Nucleus accumbens (tissue), 56 donors: ENCODE results near the gene SOBP.
A peak's percentile ranks its signal among the peaks of the same experiment; 100 is the strongest.
"Not testable (repeated sequence)": the region's sequence is repeated elsewhere in the genome, so short reads cannot be mapped to it uniquely, and the experiment has no call there.

Source experiments
- DNase-seq, 56 donors: peaks; one replicate each; lab custom pipeline; 2025; lab: John Stamatoyannopoulos, UW

Gene SOBP, protein sequence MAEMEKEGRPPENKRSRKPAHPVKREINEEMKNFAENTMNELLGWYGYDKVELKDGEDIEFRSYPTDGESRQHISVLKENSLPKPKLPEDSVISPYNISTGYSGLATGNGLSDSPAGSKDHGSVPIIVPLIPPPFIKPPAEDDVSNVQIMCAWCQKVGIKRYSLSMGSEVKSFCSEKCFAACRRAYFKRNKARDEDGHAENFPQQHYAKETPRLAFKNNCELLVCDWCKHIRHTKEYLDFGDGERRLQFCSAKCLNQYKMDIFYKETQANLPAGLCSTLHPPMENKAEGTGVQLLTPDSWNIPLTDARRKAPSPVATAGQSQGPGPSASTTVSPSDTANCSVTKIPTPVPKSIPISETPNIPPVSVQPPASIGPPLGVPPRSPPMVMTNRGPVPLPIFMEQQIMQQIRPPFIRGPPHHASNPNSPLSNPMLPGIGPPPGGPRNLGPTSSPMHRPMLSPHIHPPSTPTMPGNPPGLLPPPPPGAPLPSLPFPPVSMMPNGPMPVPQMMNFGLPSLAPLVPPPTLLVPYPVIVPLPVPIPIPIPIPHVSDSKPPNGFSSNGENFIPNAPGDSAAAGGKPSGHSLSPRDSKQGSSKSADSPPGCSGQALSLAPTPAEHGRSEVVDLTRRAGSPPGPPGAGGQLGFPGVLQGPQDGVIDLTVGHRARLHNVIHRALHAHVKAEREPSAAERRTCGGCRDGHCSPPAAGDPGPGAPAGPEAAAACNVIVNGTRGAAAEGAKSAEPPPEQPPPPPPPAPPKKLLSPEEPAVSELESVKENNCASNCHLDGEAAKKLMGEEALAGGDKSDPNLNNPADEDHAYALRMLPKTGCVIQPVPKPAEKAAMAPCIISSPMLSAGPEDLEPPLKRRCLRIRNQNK

DNA sequence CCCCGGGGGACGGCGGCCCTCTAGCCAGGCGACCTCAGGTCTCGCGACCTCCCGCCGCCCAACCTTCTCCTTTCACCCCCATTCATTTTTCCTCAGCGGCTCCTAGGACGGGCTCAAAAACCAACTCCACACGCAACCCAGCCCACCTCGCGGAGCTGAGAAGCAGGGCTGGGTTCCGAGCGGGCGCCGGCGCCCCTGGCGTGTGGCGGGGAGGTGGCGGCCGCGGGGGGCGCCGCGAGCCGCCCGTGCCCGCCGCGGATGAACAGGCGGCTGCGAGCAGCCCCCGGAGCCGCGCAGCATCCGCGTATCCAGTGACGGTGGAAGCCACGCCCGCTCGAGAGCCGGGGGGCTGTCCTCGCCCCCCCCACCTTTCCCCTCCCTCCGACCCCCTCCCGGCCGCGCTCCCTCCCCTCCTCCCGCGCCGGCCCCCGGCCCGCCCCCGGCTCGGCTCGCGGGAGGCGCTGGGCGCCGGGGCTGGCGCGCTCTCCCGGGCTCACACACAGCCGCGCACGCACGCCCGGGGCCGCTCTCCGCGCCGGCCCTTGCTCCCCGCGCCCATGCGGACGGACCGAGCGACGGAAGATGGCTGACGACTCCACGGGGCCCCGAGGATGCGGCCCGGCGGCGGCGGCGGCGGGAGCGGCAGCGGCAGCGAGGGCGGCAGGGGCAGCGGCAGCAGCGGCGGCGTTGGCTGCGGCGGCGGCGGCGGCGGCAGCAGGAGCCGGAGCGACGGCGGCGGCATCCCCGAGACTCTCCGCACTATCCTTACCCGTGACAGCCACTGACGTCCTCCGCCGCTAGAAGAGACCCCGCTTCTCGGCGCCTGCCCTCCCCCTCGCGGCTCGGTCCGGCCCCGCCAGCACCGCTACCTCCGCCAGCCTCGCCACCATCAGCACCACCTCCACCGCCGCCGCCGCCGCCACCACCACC lies at the start of gene SOBP:
TSS of gene SOBP (plus strand) at position 482 of the 930 bp plus-strand sequence. CDS start 500 bp downstream, outside the sequence.
- DNase-seq: peak in 51 of 56 donors; percentile 27 to 86 (median 68)

DNA sequence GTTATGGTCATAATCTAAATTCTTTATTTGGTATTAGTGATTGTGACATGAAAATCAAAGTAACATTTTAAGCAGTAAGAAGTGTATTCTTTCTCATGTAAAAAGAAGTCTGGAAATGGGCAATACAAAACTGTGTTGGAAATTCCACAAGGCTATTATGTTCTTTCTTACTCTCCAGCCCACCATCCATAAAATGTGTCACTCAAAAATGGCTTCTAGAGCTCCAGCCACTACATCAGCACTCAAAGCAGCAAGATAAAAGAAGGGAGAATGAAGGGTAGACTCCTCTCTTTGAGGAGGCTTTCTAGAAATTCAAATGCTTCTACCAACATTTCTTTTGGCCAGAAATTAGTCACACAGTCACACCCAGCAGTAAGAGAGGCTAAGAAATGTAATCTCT lies 49.0 kb upstream of the SOBP start:
- DNase-seq: no peak

DNA sequence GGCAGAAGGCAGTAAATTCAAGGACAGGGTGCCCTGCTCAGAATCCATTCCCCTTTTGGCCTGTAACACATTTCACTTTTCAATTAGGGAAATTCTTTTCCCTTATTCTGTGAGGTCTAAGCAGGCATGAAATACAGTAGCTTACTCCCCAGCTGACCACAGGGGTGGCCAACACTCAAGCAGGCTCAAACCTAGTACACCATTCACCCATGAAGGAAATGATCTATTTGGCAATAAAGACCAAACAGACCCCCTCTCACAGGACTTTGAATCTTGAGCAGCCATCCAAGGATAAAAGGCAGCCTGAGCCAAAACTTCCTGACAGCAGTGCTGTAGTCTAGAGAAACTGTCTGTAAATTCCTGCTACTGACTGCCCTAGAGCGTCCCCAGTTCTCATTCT lies 48.2 kb upstream of the SOBP start:
- no peak for DNase-seq

DNA sequence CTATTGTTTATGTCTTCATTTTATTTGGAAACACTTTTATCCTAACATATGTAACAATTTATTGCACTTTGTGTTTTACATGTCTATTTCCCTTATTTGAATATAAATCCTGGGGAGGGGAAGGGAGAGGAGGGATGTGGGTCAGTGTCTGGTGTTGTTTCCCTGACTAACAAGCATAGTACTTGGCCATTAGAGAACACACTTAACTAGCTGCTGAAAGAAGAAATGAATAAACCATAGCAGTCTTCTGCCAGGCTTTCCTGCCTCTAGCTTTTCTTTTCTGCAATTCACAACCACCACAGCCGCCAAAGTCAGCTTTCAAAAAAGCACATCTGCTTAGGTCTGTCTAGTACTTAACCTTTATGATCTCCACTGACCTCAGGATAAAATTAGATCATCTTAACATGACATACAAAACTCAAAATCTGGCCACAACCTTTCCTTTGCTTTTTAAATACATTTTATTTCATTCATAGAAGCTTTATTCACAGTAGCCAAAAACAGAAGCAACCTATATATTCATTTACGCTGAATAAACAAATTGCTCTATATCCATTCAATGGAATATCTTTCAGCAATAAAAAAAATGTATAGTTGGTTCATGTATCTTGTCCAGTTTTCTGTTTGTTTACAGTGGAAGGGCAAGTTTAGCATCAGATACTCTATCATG lies 46.8 kb upstream of the SOBP start:
- DNase-seq: no peak

DNA sequence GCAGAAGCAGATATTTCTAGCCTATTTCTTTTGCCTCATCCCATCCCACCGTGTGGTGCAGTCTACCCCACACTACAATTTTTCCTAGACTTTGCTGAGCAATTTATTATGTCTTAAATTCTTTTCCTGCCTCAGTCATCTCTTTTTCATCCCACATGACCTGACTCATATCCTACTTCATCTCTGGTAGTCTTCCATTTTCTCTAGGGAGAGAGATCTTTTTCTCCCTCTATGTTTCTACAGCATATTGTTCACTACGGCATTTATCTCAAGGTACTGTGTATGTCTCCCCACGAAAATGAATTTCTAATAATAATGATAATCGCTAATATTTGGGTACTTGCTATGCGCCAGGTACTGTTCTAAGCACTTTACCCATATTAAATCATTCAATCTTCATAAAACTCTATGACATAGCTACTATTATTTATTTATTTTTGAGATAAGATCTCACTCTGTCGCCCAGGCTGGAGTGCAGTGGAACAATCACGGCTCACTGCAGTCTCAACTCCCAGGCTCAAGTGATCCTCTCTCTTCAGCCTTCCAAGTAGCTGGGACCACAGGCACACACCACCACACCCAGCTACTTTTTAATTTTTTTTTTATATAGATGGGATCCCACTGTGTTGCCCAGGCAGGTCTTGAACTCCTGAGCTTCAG lies 46.2 kb upstream of the SOBP start:
- DNase-seq: no peak

DNA sequence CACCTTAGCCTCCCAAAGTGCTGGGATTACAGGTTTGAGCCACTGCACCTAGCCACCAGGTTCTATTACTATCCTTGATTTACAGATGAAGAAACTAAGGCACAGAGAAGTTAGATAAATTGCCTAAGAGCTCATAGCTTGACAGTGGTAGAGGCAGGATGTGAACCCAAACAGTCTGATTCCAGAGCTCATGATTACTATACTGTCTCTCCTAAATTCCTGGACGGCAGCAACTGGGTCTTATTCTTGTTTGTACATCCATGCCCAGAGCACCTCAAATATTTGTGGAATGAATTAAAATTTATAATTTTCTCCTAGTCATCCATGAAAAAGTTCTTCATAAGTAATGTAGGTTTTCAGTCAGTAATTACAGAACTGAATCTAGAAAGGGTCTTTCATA lies 45.6 kb upstream of the SOBP start:
- no peak for DNase-seq

DNA sequence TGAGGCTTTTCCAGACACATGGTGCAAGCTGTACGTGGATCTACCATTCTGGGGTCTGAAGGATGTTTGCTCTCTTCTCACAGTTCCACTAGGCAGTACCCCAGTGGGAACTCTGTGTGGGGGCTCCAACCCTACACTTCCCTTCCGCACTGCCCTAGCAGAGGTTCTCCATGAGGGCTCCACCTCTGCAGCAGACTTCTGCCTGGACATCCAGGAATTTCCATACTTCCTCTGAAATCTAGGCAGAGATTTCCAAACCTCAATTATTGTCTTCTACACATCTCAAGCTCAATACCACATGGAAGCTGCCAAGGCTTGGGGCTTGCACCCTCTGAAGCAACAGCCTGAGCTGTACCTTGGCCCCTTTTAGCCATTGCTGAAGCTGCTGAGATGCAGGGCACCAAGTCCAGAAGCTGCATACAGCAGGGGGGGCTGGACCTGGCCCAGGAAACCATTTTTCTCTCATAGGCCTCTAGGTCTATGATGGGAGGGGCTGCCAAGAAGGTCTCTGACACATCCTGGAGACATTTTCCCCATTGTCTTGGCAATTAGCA lies 42.2 kb upstream of the SOBP start:
- no peak for DNase-seq

DNA sequence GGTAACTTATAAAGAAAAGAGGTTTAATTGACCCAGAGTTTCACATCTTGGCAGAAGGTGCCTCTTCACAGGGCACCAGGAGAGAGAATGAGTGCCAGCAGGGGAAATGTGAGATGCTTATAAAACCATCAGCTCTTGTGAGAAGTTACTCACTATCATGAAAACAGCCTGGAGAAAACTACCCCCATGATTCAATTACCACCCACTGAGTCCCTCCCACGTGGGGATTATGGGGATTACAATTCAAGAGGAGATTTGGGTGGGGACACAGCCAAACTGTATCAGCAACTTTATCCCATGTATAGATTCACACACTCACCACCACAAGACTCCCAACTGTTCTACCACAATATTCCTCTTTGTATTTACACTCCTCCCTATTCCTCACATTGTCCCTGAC lies 41.1 kb upstream of the SOBP start:
- DNase-seq: no peak

DNA sequence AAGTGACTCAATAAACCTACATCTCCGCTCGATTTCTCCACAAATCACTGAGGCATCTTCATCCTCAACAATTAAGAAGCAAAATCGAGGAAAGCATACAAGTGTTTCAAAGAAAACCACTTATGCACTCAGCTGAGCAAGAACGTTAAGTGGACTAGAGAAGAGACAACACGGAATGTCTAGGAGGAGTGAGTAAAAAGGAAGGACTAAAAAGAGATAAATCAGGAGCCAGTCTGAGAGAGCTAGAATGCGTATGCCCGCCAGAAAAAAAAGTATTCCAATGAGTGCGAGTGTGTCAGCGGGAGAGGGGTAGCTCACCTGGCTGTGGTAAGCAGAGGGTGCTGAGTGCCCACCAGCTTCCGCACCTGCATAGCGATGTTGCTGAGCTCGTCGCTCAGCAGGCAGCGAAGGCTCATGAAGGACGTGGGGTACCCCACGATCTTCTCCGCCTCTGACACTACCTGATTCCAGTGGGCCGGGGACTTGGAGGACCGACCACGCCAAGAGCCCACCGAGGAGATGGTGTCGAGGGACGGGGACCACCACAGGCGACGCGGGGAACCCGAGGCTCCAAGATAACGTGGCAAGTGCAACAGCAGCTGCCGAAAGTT lies 31.1 kb upstream of the SOBP start:
- DNase-seq: peak in 21 of 56 donors; percentile 7 to 65 (median 41)

DNA sequence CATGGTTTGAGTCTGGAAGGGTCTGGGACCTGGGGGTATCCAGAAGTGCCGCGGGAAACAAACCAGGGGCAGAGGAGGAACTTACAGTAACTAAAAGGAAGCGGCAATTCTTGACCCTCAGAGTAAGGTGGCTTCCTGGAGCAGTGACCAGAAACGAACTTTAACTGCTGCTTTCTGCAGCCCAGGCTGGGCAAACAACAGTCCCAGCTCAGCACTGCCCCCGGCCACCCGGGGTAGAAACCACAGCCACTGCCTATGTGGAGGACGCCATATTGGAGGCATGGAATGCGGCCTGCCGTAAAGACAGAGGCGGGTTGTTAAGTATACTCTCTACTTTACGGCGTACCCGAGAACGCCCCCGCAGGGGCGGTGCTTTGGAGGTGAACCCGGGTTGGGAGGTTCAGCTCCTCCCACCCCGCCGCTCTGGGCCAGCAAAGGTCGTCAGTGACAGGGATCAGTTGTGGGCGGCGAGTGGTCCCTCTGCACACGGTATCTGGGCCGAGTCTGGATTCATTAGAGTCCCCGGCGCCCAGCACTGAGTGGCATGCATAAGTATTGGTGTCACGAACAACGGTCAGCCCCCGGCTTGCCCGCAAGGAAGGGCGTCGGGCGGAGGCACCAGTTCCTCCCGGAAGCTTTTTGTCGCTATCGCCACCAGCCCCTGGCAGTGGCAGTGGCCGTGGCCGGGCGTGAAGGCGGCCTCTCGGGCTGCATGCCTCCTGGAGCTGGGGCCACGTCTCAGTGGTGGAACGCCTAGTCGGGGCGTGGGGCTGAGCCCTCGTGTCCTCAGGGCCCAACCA lies 30.4 kb upstream of the SOBP start, which contains the start of gene PDSS2:
TSS of gene PDSS2 (minus strand) at position 282 of the 800 bp plus-strand sequence. CDS start at position 3, 279 bp downstream.
- peak; percentile 67 to 99 (median 95) for DNase-seq

DNA sequence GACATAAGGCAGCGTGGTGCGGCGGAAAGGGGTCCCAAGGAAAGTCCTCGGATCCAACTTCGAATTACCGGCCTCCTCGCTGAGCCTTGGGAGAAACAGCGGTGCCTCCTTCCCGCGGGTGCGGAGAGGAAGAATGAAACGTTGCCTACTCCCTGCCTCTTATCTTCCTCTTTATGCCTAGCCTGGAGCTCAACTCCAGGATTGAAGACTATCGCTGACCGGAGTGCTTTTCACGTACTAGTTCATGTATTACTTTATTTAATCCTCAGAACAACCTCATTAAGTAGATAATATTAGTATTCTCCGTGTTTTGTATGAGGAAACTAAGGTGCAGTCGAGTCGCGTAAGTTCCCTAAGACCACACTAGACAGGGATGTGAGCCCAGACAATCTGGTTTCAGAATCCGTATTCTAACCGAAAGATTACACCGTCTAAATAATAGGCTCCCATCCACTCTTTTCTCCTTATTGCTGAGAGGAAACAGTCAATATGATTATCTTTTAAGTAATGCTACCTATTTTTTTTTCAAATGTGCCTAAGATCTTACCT lies 29.8 kb upstream of the SOBP start:
- DNase-seq: peak in 3 of 56 donors; percentile 34 to 69 (median 48)

DNA sequence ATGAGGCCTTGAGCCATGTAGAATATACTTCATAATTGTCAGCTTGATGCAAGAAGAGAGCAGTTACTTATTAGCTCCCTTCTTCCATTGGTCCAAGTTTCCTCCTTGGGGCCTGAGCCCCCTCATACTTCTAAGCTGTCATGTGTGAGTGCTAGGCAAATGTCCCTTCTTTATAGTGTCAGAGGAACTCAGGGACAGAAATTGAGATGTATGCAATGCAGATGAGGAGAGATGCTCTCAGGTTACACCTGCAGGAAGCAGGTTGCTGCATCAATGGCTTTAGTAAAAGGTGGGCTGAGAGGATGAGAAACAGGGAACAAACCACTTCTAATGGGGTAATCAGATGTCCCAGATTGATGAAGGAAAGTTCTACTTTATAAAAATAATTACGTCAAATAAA lies 23.9 kb upstream of the SOBP start:
- no peak for DNase-seq

DNA sequence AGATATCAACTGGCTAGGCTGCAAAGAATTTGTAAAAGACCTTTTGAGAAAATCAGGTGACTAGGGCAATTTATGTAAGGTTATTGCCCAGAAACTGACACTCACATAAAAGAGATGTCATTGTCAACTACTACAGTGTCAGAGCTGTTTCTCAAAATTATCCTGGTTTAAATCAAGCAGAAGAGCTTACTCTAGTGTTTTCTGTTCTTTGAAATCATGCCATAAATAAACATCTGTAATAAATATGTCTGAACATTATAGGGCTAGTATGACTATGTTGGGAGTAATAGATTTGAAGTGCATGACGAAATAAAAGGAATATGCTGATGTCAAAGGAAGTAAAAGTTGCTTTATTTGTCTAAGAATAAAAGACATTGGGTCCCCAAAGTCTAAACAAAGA lies 19.6 kb upstream of the SOBP start:
- DNase-seq: no peak

DNA sequence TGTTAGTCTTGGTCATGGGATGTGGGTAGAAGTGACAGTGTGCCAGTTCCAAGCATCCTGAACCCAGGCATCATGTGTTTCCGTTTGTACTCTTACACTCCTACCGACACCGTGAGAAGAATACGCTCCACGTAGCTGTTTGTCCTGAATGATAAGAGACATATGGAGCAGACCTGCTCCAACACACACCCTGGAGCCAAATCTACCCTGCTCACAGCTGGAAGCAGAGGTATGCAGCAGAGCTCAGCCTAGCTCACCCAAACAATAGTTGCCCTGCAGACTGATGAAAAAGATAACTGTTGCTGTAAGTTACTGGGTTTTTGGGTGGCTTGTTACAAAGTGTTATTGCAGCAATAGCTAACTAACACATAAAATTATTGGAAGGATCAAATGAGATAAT lies 16.3 kb upstream of the SOBP start:
- no peak for DNase-seq

DNA sequence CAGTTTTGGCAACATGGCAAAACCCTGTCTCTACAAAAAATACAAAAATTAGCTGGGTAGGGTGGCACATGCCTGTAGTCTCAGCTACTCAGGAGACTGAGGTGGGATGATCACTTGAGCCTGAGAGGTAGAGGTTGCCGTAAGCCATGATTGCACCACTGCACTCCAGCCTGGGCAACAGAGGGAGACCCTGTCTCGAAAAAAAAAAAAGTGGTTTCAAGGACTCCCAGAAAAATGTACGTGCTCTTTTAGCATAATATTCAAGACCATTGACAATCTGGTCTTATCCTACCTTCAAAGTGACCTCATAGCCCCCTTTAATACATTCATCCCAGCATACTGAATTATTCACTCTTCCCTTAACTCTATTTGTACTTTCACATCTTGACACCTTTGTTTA lies 14.6 kb upstream of the SOBP start:
- DNase-seq: not testable (repeated sequence)

DNA sequence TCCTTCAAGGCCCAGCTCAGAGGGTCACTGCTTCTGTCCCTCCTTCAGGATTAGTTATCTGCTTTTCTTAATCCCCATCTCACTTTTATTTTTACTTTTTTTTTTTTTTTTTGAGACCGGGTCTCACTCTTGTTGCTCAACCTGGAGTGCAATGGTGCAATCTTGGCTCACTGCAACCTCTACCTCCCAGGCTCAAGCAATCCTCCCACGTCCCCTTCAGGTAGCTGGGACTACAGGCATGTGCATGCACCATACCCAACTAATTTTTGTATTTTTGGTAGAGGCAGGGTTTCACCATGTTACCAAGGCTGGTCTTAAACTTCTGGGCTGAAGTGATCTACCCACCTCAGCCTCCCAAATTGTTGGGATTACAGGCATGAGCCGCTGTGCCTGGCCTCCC lies 14.1 kb upstream of the SOBP start:
- not testable (repeated sequence) for DNase-seq

DNA sequence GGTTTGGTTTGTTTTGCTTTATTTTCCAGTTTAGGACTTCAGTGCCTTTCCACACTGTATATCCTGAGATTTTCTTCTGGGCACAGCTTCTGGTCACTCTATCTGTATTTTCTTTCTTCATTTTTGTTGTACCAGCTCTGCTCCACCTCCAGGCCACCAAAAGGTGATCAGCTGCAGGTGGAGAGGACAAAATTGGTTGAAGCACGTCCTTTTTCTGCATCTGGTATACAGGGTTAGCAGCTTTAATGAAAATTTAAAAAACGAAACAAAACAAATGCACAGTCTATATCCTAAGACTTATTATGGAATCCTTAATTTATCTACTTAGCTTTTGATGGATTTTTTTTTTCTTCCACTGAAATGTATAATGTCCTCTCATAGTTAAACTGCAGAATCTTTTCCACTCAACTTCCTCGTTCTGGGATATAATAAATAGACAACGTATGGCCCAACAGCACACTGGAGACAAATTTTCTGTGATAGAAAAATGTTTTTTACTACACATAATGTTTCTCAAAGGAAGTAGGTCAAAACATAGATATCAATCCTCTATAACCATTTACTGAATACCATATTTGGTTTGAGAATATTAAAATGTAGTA lies 10.7 kb upstream of the SOBP start:
- no peak for DNase-seq
